Parathyroid adenoma (tissue), 2 donors: ENCODE results near the gene TSHZ2.

Source experiments
- H2AFZ ChIP-seq: fragments of 300-600 bp; sonication (generic); one replicate; pipeline ENCODE4 v1.7.0; 2017; ENCODE audit warnings: antibody characterized with exemption, mild to moderate bottlenecking
- H3K27ac ChIP-seq: fragments of 300-600 bp; sonication (generic); one replicate; pipeline ENCODE4 v1.7.0; 2017
- H3K27me3 ChIP-seq: fragments of 300-600 bp; sonication (generic); one replicate; pipeline ENCODE4 v1.7.0; 2017; ENCODE audit warnings: low read length; ENCODE audit not compliant: control insufficient read depth, insufficient read depth
- H3K36me3 ChIP-seq: fragments of 300-600 bp; sonication (generic); one replicate; pipeline ENCODE4 v1.7.0; 2017; ENCODE audit warnings: low read length; ENCODE audit not compliant: control insufficient read depth, insufficient read depth
- H3K4me1 ChIP-seq: fragments of 300-600 bp; sonication (generic); one replicate; pipeline ENCODE4 v1.7.0; 2017; ENCODE audit warnings: control low read depth
- H3K4me2 ChIP-seq: fragments of 300-600 bp; sonication (generic); one replicate; pipeline ENCODE4 v1.7.0; 2017; ENCODE audit warnings: low read length
- H3K4me3 ChIP-seq: fragments of 300-600 bp; sonication (generic); one replicate; pipeline ENCODE4 v1.7.0; 2017; ENCODE audit warnings: low read depth, low read length
- H3K79me2 ChIP-seq: fragments of 300-600 bp; sonication (generic); one replicate; pipeline ENCODE4 v1.7.0; 2017; ENCODE audit warnings: control low read depth
- H3K9ac ChIP-seq: fragments of 300-600 bp; sonication (generic); one replicate; pipeline ENCODE4 v1.7.0; 2017; ENCODE audit warnings: mild to moderate bottlenecking
- H3K9me3 ChIP-seq: fragments of 300-600 bp; sonication (generic); one replicate; pipeline ENCODE4 v1.7.0; 2017; ENCODE audit warnings: low read length; ENCODE audit not compliant: control insufficient read depth
- TF ChIP-seq, protein P1 (sequence below): fragments of 300-600 bp; sonication (generic); IDR thresholded peaks from one replicate; pipeline ENCODE4 v1.7.0; 2017; ENCODE audit warnings: antibody characterized with exemption, mild to moderate bottlenecking
- donor health status: primary hyperparathyroidism.

TSHZ2 gene

GRCh38 chr20:53004267-53004813 lies 32.2 kb downstream of the TSHZ2 start:
- Histone ChIP-seq H2AFZ (no peak overlapping the region), H3K9me3 (no peaks in the 10 kb centered on the region), H3K27ac (no peak overlapping the region), H3K4me3 (no peak overlapping the region), H3K79me2 (no peaks in the 10 kb centered on the region), H3K4me1 (no peaks in the 10 kb centered on the region), H3K4me2 (no peak overlapping the region), H3K9ac (no peak overlapping the region), H3K27me3 (no peaks in the 10 kb centered on the region), H3K36me3 (no peaks in the 10 kb centered on the region)
- TF ChIP-seq, protein P1, sequence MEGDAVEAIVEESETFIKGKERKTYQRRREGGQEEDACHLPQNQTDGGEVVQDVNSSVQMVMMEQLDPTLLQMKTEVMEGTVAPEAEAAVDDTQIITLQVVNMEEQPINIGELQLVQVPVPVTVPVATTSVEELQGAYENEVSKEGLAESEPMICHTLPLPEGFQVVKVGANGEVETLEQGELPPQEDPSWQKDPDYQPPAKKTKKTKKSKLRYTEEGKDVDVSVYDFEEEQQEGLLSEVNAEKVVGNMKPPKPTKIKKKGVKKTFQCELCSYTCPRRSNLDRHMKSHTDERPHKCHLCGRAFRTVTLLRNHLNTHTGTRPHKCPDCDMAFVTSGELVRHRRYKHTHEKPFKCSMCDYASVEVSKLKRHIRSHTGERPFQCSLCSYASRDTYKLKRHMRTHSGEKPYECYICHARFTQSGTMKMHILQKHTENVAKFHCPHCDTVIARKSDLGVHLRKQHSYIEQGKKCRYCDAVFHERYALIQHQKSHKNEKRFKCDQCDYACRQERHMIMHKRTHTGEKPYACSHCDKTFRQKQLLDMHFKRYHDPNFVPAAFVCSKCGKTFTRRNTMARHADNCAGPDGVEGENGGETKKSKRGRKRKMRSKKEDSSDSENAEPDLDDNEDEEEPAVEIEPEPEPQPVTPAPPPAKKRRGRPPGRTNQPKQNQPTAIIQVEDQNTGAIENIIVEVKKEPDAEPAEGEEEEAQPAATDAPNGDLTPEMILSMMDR = no peak

DNA sequence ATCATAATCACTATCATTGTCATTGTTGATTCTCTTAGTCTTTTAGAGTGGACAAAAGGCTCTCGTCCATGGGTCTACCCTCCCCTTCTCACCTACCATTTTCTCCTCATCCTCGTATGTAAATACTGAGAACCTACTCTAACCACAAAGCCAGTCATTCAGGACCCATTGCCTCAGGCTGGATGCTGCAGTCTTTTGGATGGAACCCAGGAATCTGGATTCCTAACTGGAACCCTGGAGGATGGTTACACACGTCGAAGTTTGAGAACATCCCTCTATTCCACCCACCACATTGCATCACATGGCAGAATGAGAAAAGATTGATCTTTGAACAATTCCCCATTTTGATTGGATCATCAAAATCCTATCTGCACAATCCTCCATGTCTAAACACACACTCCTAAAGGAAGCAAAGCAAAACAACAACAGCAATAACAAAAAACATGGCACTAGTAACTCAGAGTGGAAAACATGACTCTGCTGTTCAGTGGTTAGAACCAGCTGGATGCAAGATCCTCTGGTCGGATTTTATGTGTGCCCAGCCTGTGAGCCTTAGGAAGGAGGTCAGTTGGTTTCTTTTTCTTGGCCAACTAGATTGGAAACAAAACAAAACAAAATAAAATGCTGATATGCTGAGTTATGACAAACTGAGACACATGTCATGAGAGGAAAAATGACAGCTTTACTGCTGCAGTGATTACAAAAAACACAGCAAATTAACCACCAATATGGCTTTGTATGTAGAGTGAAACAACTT lies 38.0 kb downstream of the TSHZ2 start:
- Histone ChIP-seq H2AFZ (no peak overlapping the region), H3K9me3 (no peaks in the 10 kb centered on the region), H3K27ac (no peak overlapping the region), H3K9ac (no peak overlapping the region), H3K4me1 (no peaks in the 10 kb centered on the region), H3K4me3 (no peak overlapping the region), H3K27me3 (no peaks in the 10 kb centered on the region), H3K4me2 (no peak overlapping the region), H3K36me3 (no peaks in the 10 kb centered on the region), H3K79me2 (no peaks in the 10 kb centered on the region)
- TF ChIP-seq, protein P1 = no peak

DNA sequence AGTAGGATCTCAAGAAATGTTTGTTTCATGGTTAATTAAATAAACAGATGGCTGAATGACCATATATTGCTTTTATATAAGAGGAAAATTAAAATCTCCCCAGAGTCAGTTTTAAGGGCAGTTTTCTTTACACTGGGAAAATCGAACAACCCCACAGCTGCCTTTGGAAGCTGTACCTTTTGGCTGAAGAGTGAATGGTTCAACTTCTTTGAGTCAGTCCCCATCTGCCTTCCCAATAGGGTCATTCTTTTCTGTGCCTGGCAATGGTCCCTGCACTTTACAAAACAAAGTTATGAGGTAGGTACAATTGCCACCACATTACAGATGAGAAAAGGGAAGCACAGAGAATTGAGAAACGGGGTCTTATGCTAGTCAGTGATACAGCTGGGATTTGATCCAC lies 39.5 kb downstream of the TSHZ2 start:
- H3K36me3 ChIP-seq = no peaks in the 10 kb centered on the region
- no peaks in the 10 kb centered on the region for H3K79me2 ChIP-seq
- H3K9me3 ChIP-seq = no peaks in the 10 kb centered on the region
- H2AFZ ChIP-seq = no peak overlapping the region
- no peak overlapping the region for H3K4me3 ChIP-seq
- no peaks in the 10 kb centered on the region for H3K4me1 ChIP-seq
- no peaks in the 10 kb centered on the region for H3K27me3 ChIP-seq
- TF ChIP-seq, protein P1 = no peak
- no peak overlapping the region for H3K27ac ChIP-seq
- no peak overlapping the region for H3K4me2 ChIP-seq
- H3K9ac ChIP-seq = no peak overlapping the region

DNA sequence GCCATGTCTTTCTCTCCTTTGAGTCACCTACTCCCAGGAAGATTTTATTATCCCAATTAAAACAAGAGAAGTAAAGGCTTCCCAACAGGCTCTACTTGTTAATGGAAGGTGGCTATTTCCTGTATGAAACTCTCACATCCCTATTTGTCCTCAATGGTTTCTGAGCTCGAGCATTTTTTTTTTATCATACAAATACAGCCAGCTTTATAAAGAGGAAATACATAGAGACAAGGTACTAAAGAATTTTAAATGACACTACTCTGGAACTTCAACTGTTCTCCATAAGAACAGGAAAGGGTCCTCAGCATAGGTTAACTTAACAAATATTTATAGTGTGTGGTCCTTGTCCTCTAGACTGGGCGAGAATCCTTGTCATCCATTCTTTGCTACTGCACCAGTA lies 41.0 kb downstream of the TSHZ2 start:
- Histone ChIP-seq H3K36me3 (no peaks in the 10 kb centered on the region), H3K79me2 (no peaks in the 10 kb centered on the region), H3K4me1 (no peaks in the 10 kb centered on the region), H2AFZ (no peak overlapping the region), H3K27ac (no peak overlapping the region), H3K9me3 (no peaks in the 10 kb centered on the region), H3K9ac (no peak overlapping the region), H3K27me3 (no peaks in the 10 kb centered on the region), H3K4me2 (no peak overlapping the region), H3K4me3 (no peak overlapping the region)
- TF ChIP-seq, protein P1 = no peak

- Histone ChIP-seq H3K27ac (no peak overlapping the region), H2AFZ (no peak overlapping the region), H3K4me3 (no peak overlapping the region), H3K4me1 (no peaks in the 10 kb centered on the region), H3K36me3 (no peaks in the 10 kb centered on the region), H3K27me3 (no peaks in the 10 kb centered on the region), H3K79me2 (no peaks in the 10 kb centered on the region), H3K9me3 (no peaks in the 10 kb centered on the region), H3K9ac (no peak overlapping the region), H3K4me2 (no peak overlapping the region)
- TF ChIP-seq, protein P1 = no peak
Measured at GRCh38 chr20:53013847-53014246, 41.7 kb downstream of the TSHZ2 start.
